ENCODE measurements around the gene ZNF750.

GRCh38 chr17:82780971-82781893 lies 58.6 kb downstream of the ZNF750 start:
- TF ChIP-seq CTCF (conservative IDR thresholded peaks at IDR 0.05): no peak
- no peak for TF ChIP-seq EZH2 (IDR thresholded peaks at IDR 0.05; ENCODE audit: low read depth)
